Measurements from ENCODE around the gene KMT2C.
"Not testable (repeated sequence)": the region's sequence is repeated elsewhere in the genome, so short reads cannot be mapped to it uniquely, and the experiment has no call there.

KMT2C gene

DNA sequence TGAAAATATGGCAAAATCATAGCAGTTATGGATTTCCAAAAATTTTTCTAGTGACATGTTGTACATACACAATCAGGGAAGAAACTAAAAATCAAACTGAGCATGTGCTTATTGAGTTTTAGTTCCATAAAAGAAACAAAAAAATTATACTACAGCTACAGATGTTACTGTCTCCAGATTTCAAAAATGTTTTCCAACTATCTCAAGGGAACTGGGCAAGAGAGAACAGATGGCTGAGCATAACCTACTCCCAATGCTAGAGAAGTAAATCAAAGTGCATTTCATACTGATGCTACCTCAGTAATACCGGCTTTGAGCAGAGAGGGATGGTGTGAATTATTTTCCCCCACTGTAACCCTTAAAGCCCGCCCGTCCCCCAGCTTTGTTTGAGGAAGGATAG, 40.7 kb upstream of the KMT2C start:
- TF ChIP-seq, protein P1, sequence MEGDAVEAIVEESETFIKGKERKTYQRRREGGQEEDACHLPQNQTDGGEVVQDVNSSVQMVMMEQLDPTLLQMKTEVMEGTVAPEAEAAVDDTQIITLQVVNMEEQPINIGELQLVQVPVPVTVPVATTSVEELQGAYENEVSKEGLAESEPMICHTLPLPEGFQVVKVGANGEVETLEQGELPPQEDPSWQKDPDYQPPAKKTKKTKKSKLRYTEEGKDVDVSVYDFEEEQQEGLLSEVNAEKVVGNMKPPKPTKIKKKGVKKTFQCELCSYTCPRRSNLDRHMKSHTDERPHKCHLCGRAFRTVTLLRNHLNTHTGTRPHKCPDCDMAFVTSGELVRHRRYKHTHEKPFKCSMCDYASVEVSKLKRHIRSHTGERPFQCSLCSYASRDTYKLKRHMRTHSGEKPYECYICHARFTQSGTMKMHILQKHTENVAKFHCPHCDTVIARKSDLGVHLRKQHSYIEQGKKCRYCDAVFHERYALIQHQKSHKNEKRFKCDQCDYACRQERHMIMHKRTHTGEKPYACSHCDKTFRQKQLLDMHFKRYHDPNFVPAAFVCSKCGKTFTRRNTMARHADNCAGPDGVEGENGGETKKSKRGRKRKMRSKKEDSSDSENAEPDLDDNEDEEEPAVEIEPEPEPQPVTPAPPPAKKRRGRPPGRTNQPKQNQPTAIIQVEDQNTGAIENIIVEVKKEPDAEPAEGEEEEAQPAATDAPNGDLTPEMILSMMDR (IDR thresholded peaks at IDR 0.05; ENCODE audit: extremely low read depth, insufficient read depth, missing control alignments) = no peak
- in situ Hi-C loops (cut with MboI; ENCODE audit: low pct_unique_long_range_greater_than_20kb, low sequenced_read_pairs, unreplicated experiment) = no loop called here
- DNase-seq (ENCODE audit: low spot score) = no peak

DNA sequence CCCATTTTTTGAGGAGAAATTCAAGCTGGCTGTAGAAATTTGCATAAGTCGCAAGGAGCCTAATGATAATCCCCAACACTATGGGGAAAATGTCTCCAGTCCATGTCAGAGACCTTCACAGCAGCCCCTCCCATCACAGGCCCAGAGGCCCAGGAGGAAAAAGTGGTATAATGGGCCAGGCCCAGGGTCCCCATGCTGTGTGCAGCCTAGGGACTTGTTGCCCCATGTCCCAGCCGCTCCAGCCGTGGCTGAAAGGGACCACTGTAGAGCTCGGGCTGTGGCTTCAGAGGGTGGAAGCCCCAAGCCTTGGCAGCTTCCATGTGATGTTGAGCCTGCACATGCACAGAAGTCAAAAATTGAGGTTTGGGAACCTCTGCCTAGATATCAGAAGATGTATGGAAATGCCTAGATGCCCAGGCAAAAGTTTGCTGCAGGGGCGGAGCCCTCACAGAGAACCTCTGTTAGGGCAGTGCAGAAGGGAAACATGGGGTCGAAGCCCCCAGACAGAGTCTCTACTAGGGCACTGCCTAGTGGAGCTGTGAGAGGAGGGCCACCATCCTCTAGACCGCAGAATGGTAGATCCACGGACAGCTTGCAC, 35.3 kb upstream of the KMT2C start:
- DNase-seq (ENCODE audit: low spot score); in situ Hi-C loops (cut with MboI; ENCODE audit: low pct_unique_long_range_greater_than_20kb, low sequenced_read_pairs, unreplicated experiment): not testable (repeated sequence)

DNA sequence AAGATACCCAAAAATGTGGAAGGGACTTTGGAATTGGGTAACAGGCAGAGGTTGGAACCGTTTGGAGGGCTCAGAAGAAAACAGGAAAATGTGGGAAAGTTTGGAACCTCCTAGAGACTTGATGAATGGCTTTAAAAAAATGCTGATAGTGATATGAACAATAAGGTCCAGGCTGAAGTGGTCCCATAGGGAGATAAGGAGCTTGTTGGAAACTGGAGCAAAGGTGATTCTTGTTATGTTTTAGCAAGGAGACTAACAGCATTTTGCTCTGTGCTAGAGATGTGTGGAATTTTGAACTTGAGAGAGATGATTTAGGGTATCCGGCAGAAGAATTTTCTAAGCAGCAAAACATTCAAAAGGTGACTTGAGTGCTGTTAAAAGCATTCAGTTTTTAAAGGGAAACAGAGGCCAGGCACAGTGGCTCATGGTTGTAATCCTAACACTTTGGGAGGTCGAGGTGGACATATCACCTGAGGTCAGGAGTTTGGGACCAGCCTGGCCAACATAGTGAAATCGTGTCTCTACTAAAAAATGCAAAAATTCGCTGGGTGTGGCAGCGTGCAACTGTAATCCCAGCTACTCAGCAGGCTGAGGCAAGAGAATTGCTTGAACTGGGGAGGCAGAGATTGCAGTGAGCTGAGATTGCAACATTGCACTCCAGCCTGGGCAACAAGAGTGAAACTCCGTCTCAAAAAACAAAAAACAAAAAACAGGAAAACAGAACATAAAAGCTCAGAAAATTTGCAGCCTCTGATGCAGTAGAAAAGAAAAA, 34.6 kb upstream of the KMT2C start:
- in situ Hi-C loops (cut with MboI; ENCODE audit: low pct_unique_long_range_greater_than_20kb, low sequenced_read_pairs, unreplicated experiment); DNase-seq (ENCODE audit: low spot score): not testable (repeated sequence)

DNA sequence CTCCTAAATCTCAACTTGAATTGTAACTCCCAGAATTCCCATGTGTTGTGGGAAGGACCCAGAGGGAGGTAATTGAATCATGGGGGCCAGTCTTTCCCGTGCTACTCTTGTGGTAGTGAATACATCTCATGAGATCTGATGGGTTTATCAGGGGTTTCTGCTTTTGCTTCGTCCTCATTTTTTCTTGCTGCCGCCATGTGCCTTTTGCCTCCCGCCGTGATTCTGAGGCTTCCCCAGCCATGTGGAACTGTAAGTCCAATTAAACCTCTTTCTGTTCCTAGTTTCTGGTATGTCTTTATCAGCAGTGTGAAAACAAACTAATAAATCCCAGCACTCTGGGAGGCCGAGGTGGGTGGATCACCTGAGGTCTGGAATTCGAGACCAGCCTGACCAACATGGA, 33.8 kb upstream of the KMT2C start:
- in situ Hi-C loops (cut with MboI; ENCODE audit: low pct_unique_long_range_greater_than_20kb, low sequenced_read_pairs, unreplicated experiment); DNase-seq (ENCODE audit: low spot score): not testable (repeated sequence)

DNA sequence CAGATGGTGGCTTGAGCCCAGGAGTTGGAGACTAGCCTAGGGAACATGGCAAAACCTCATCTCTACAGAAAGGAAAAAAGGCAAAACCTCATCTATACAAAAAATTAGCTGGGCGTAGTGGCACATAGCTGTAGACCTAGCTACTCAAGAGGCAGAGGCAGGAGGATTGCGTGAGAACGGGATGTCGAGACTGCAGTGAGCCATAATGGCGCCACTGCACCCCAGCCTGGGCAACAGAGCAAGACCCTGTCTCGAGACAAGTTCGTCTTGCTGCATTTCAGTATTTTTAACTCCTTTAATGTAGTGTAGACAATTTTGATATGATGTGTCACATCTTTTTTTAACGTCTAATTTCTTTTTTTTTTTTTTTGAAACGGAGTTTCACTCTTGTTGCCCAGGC, 31.4 kb upstream of the KMT2C start:
- no peak for DNase-seq (ENCODE audit: low spot score)
- in situ Hi-C loops (cut with MboI; ENCODE audit: low pct_unique_long_range_greater_than_20kb, low sequenced_read_pairs, unreplicated experiment) = no loop called here
- TF ChIP-seq, protein P1 (IDR thresholded peaks at IDR 0.05; ENCODE audit: extremely low read depth, insufficient read depth, missing control alignments) = no peak

DNA sequence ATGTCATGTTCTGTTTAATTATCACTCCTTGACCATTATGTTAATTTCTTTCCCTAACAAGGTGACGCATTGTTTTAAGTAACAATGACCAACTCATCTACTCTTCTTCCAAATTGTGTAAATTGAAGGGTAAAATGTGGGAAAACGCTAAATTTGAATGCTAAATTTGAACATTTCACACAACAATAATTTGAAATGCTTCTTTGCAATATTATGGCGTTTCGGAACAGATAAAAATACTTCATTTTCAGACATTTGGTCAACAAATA, 29.2 kb upstream of the KMT2C start:
- in situ Hi-C loops (cut with MboI; ENCODE audit: low pct_unique_long_range_greater_than_20kb, low sequenced_read_pairs, unreplicated experiment) = no loop called here
- DNase-seq (ENCODE audit: low spot score) = no peak
- TF ChIP-seq, protein P1 (IDR thresholded peaks at IDR 0.05; ENCODE audit: extremely low read depth, insufficient read depth, missing control alignments) = no peak

DNA sequence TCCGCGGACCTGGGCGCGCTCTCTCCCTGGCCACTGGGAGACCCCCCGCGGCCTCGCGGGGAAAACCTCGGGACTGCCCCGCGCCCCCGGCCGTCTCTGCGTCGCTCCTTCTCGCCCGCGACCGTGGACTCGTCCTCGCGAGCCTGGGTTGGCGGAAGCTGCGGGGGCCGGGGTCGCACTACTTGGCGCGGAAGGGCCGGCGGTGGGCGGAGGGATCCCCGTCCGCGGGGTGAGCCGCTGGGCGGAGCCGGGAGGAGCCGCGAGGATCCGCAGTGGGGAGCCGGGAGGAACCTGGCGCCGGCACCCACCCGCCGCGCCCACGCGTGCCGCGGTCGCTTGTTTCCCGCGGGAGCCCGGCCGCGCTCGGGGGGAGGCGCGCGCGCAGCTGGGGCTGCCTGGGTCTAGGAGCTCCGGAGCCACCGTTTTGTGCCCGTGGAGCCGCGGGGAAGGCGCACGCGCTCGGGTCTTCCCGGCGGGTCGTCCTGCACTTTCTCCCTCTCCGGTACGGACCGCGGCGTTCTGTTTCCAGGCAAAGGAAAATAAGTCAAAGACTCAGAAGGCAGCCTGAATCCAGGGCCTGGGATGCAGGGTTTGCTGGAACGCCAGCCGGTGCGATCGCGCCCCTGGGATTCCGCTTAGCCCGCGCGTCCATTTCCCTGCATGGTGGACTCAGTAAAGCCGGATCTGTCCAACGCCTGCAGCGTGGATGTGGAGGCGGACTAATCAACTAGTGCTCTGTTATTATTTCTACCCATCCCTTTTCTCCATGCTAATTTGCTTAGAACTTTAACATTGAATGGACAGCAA, 28.7 kb upstream of the KMT2C start:
- TF ChIP-seq, protein P1 (IDR thresholded peaks at IDR 0.05; ENCODE audit: extremely low read depth, insufficient read depth, missing control alignments) = no peak
- peak; percentile 89 for DNase-seq (ENCODE audit: low spot score)

DNA sequence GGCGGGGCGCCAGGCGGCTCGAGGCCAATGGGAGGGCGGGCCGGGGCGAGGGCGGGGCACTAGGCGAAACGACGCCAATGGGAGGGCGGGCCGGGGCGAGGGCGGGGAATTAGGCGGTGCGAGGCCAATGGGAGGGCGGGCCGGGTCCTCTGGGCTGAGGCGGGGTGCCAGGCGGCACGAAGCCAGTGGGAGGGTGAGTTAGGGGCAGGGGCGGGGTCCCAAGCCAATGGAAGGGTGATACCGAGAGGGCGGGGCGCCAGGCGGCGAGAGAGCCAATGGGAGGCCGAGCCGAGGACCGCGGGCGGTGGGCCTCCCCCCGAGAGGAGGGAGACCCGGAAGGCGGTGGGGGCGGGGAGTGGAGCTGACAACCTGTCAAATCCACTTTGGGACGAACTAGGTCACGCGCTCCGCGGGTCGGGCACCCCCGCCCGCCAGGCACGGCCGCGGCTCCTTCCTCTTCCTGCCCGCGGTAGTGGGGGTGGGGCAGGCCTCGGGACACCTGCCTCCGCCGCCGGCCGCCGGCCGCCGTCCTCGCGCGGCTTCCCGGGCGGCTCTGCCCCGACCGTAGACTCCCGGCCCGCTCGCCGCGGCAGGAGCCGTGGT, 28.0 kb upstream of the KMT2C start:
- in situ Hi-C loops (cut with MboI; ENCODE audit: low pct_unique_long_range_greater_than_20kb, low sequenced_read_pairs, unreplicated experiment) = no loop called here
- DNase-seq (ENCODE audit: low spot score) = peak; percentile 99
- TF ChIP-seq, protein P1 (IDR thresholded peaks at IDR 0.05; ENCODE audit: extremely low read depth, insufficient read depth, missing control alignments) = no peak

More for the DNA sequence above, 28.7 kb upstream of the KMT2C start:
- in situ Hi-C loops (cut with MboI; ENCODE audit: low pct_unique_long_range_greater_than_20kb, low sequenced_read_pairs, unreplicated experiment) = no loop called here

All from GM13977 (cell line).